Occipital lobe (tissue), 2 donors: Measurements from ENCODE around the gene MS4A5. TPM values are rescaled to one million over a fixed set of nuclear protein-coding genes. Genes with fewer than 3 reads are reported as not detected.
"Not testable (repeated sequence)": the region's sequence is repeated elsewhere in the genome, so short reads cannot be mapped to it uniquely, and the experiment has no call there.

ENCODE experiments used
- DNase-seq: peaks from one replicate; lab custom pipeline; 2025; lab: John Stamatoyannopoulos, UW
- total RNA-seq: library from RNA; depleted of rRNA; stranded (reverse); fragments of >200 nt; gene quantifications from one replicate; pipeline ENCODE4 v1.2.3, GENCODE V29; 2014

Gene MS4A5
- not detected for total RNA-seq

GRCh38 chr11:60429272-60429671 is at the start of gene MS4A5:
TSS of gene MS4A5 (plus strand) at chr11:60429572. CDS start at chr11:60429675, 103 bp downstream.
- no peak for DNase-seq

- no peak for DNase-seq
Measured at GRCh38 chr11:60389279-60389910, 40.0 kb upstream of the MS4A5 start.

- DNase-seq: no peak
Measured at GRCh38 chr11:60390419-60390818, 39.0 kb upstream of the MS4A5 start.

GRCh38 chr11:60392361-60392760 is 37.0 kb upstream of the MS4A5 start:
- no peak for DNase-seq

- DNase-seq: no peak
Measured at GRCh38 chr11:60393016-60393415, 36.4 kb upstream of the MS4A5 start.

GRCh38 chr11:60394666-60395380 is 34.5 kb upstream of the MS4A5 start:
- no peak for DNase-seq

GRCh38 chr11:60396382-60396781 is 33.0 kb upstream of the MS4A5 start, which contains the start of gene MS4A14:
TSS of gene MS4A14 (plus strand) at chr11:60396459. CDS start at chr11:60396579, 120 bp downstream.
- DNase-seq: no peak

GRCh38 chr11:60396799-60397198 is 32.6 kb upstream of the MS4A5 start:
- DNase-seq: no peak

- no peak for DNase-seq
Measured at GRCh38 chr11:60420015-60420414, 9.4 kb upstream of the MS4A5 start.

- DNase-seq: no peak
Measured at GRCh38 chr11:60422609-60423008, 6.8 kb upstream of the MS4A5 start.

- DNase-seq: no peak
Measured at GRCh38 chr11:60428517-60428916, 855 bp upstream of the MS4A5 start.

GRCh38 chr11:60431251-60431650 is 1.9 kb downstream of the MS4A5 start:
- DNase-seq: no peak

GRCh38 chr11:60433401-60433800 is 4.0 kb downstream of the MS4A5 start:
- no peak for DNase-seq

- no peak for DNase-seq
Measured at GRCh38 chr11:60447070-60447469, 17.7 kb downstream of the MS4A5 start.

- no peak for DNase-seq
Measured at GRCh38 chr11:60447846-60448245, 18.5 kb downstream of the MS4A5 start.

- DNase-seq: not testable (repeated sequence)
Measured at GRCh38 chr11:60451185-60451584, 21.8 kb downstream of the MS4A5 start.

- DNase-seq: no peak
Measured at GRCh38 chr11:60454212-60454611, 24.8 kb downstream of the MS4A5 start.

- no peak for DNase-seq
Measured at GRCh38 chr11:60455531-60456042, 26.2 kb downstream of the MS4A5 start, which contains the start of gene MS4A1. TSS of gene MS4A1 (plus strand) at chr11:60455847. CDS start at chr11:60462375, 6,528 bp downstream.

- no peak for DNase-seq
Measured at GRCh38 chr11:60457576-60457975, 28.2 kb downstream of the MS4A5 start.

GRCh38 chr11:60459345-60459744 is 30.0 kb downstream of the MS4A5 start:
- DNase-seq: no peak

- no peak for DNase-seq
Measured at GRCh38 chr11:60468829-60469228, 39.5 kb downstream of the MS4A5 start.

GRCh38 chr11:60469723-60470122 is 40.4 kb downstream of the MS4A5 start:
- DNase-seq: no peak

- DNase-seq: no peak
Measured at GRCh38 chr11:60477035-60477445, 47.7 kb downstream of the MS4A5 start.
